NCI-H1092 (cell line): ENCODE results near the gene KLHL2.
"Not testable (repeated sequence)": the region's sequence is repeated elsewhere in the genome, so short reads cannot be mapped to it uniquely, and the experiment has no call there.

Source experiments
- DNase-seq: peaks from one replicate; lab custom pipeline; 2025; lab: John Stamatoyannopoulos, UW

Gene KLHL2

GRCh38 chr4:165203541-165204461 is 3.6 kb upstream of the KLHL2 start:
- no peak for DNase-seq

- no peak for DNase-seq
Observed at GRCh38 chr4:165204462-165204830, 2.9 kb upstream of the KLHL2 start.

GRCh38 chr4:165207016-165207430 is 338 bp upstream of the KLHL2 start:
- DNase-seq: no peak

GRCh38 chr4:165208221-165208652 is 876 bp downstream of the KLHL2 start:
- DNase-seq: no peak

- peak; percentile 52 for DNase-seq
Observed at GRCh38 chr4:165208741-165209388, 1.5 kb downstream of the KLHL2 start.

- no peak for DNase-seq
Observed at GRCh38 chr4:165209796-165210195, 2.4 kb downstream of the KLHL2 start.

- DNase-seq: no peak
Observed at GRCh38 chr4:165210566-165210965, 3.2 kb downstream of the KLHL2 start.

- not testable (repeated sequence) for DNase-seq
Observed at GRCh38 chr4:165212647-165213046, 5.3 kb downstream of the KLHL2 start.

GRCh38 chr4:165213404-165213803 is 6.0 kb downstream of the KLHL2 start:
- not testable (repeated sequence) for DNase-seq

- DNase-seq: not testable (repeated sequence)
Observed at GRCh38 chr4:165213991-165214709, 6.8 kb downstream of the KLHL2 start.

- not testable (repeated sequence) for DNase-seq
Observed at GRCh38 chr4:165215034-165215751, 7.8 kb downstream of the KLHL2 start.

- not testable (repeated sequence) for DNase-seq
Observed at GRCh38 chr4:165215761-165216487, 8.6 kb downstream of the KLHL2 start.

- DNase-seq: no peak
Observed at GRCh38 chr4:165217325-165217724, 10.0 kb downstream of the KLHL2 start.

GRCh38 chr4:165221306-165221705 is 13.9 kb downstream of the KLHL2 start:
- not testable (repeated sequence) for DNase-seq

GRCh38 chr4:165221993-165222650 is 14.8 kb downstream of the KLHL2 start:
- DNase-seq: not testable (repeated sequence)

GRCh38 chr4:165222651-165222994 is 15.3 kb downstream of the KLHL2 start:
- DNase-seq: no peak

GRCh38 chr4:165227401-165227800 is 20.0 kb downstream of the KLHL2 start:
- DNase-seq: not testable (repeated sequence)

GRCh38 chr4:165229490-165230200 is 22.3 kb downstream of the KLHL2 start:
- not testable (repeated sequence) for DNase-seq

GRCh38 chr4:165232623-165233433 is 25.5 kb downstream of the KLHL2 start:
- DNase-seq: not testable (repeated sequence)
